H9 (cell line): ENCODE data around the gene SCAP. TPM values are rescaled to one million over a fixed set of nuclear protein-coding genes. Genes with fewer than 3 reads are reported as not detected.
"Not testable (repeated sequence)": the region's sequence is repeated elsewhere in the genome, so short reads cannot be mapped to it uniquely, and the experiment has no call there.

ENCODE experiments used
- DNase-seq: peaks from one replicate; pipeline ENCODE4 v3.0.0-alpha.2; 2017
- H2AFZ ChIP-seq: one replicate; pipeline ENCODE4 v1.6.1; 2013; ENCODE audit warnings: mild to moderate bottlenecking, low read length, control low read depth, moderate library complexity
- H2AK5ac ChIP-seq: 2 replicates; pipeline ENCODE4 v1.6.1; 2013; ENCODE audit warnings: low read length, control low read depth, mixed read lengths; ENCODE audit not compliant: insufficient read length
- H2BK120ac ChIP-seq: one replicate; pipeline ENCODE4 v1.6.1; 2013; ENCODE audit warnings: low read depth, mild to moderate bottlenecking, low read length, control low read depth, inconsistent platforms; ENCODE audit not compliant: poor library complexity, severe bottlenecking
- H2BK12ac ChIP-seq: 2 replicates; pipeline ENCODE4 v1.6.1; 2013; ENCODE audit warnings: low read length, control low read depth, mixed read lengths, low read depth; ENCODE audit not compliant: insufficient read length
- H2BK15ac ChIP-seq: 2 replicates; pipeline ENCODE4 v1.6.1; 2013; ENCODE audit warnings: low read depth, low read length, control low read depth
- H2BK20ac ChIP-seq: one replicate; pipeline ENCODE4 v1.6.1; 2013; ENCODE audit warnings: low read depth, mild to moderate bottlenecking, low read length, control low read depth, inconsistent platforms; ENCODE audit not compliant: poor library complexity, severe bottlenecking
- H2BK5ac ChIP-seq: 2 replicates; pipeline ENCODE4 v1.6.1; 2013; ENCODE audit warnings: low read length, control low read depth, mixed read lengths; ENCODE audit not compliant: insufficient read length
- H3K14ac ChIP-seq: 2 replicates; pipeline ENCODE4 v1.6.1; 2013; ENCODE audit warnings: low read length, control low read depth; ENCODE audit not compliant: insufficient read depth
- H3K18ac ChIP-seq: 2 replicates; pipeline ENCODE4 v1.6.1; 2013; ENCODE audit warnings: low read depth, mild to moderate bottlenecking, mixed read lengths, low read length, control low read depth; ENCODE audit not compliant: insufficient read length
- H3K23ac ChIP-seq: 2 replicates; pipeline ENCODE4 v1.6.1; 2013; ENCODE audit warnings: low read length, control low read depth, mixed read lengths, low read depth; ENCODE audit not compliant: insufficient read length
- H3K23me2 ChIP-seq: 2 replicates; pipeline ENCODE4 v1.6.1; 2013; ENCODE audit warnings: low read depth, mild to moderate bottlenecking, mixed read lengths, low read length, control low read depth; ENCODE audit not compliant: insufficient read length, poor library complexity, severe bottlenecking
- H3K27ac ChIP-seq: 2 replicates; pipeline ENCODE4 v1.5.1; 2013; ENCODE audit warnings: low read length, control low read depth, mixed read lengths, low read depth; ENCODE audit not compliant: insufficient read length
- H3K27me3 ChIP-seq: 2 replicates; pipeline ENCODE4 v1.6.1; 2013; ENCODE audit warnings: low read length, control low read depth, inconsistent platforms; ENCODE audit not compliant: insufficient read depth
- H3K4ac ChIP-seq: 2 replicates; pipeline ENCODE4 v1.6.1; 2013; ENCODE audit warnings: low read depth, mild to moderate bottlenecking, control low read depth, inconsistent platforms, low read length, moderate library complexity
- H3K4me1 ChIP-seq: 2 replicates; pipeline ENCODE4 v1.6.1; 2013; ENCODE audit warnings: low read length, control low read depth, inconsistent platforms; ENCODE audit not compliant: insufficient read depth
- H3K4me2 ChIP-seq: 2 replicates; pipeline ENCODE4 v1.6.1; 2013; ENCODE audit warnings: low read length, control low read depth, mixed read lengths; ENCODE audit not compliant: insufficient read length, insufficient read depth
- H3K56ac ChIP-seq: 2 replicates; pipeline ENCODE4 v1.6.1; 2013; ENCODE audit warnings: low read depth, mild to moderate bottlenecking, mixed read lengths, low read length, control low read depth; ENCODE audit not compliant: insufficient read length
- H3K79me1 ChIP-seq: 2 replicates; pipeline ENCODE4 v1.6.1; 2013; ENCODE audit warnings: low read depth, mild to moderate bottlenecking, moderate library complexity, low read length, control low read depth, inconsistent platforms; ENCODE audit not compliant: insufficient read depth, poor library complexity, severe bottlenecking
- H3K79me2 ChIP-seq: 2 replicates; pipeline ENCODE4 v1.6.1; 2013; ENCODE audit warnings: low read length, control low read depth, inconsistent platforms; ENCODE audit not compliant: insufficient read depth
- H3K9ac ChIP-seq: 2 replicates; pipeline ENCODE4 v1.6.1; 2013; ENCODE audit warnings: low read length, control low read depth, mixed read lengths; ENCODE audit not compliant: insufficient read length; ENCODE audit errors: extremely low read depth
- H3K9me3 ChIP-seq: one replicate; pipeline ENCODE4 v1.6.1; 2013; ENCODE audit warnings: low read depth, low read length, inconsistent platforms; ENCODE audit not compliant: control insufficient read depth
- H3T11ph ChIP-seq: one replicate; pipeline ENCODE4 v1.6.1; 2013; ENCODE audit warnings: mild to moderate bottlenecking, low read length, control low read depth, inconsistent platforms
- H4K20me1 ChIP-seq: one replicate; pipeline ENCODE4 v1.6.1; 2013; ENCODE audit not compliant: control insufficient read depth, insufficient read length, insufficient read depth
- H4K5ac ChIP-seq: 2 replicates; pipeline ENCODE4 v1.6.1; 2013; ENCODE audit warnings: low read depth, mild to moderate bottlenecking, mixed read lengths, low read length, control low read depth; ENCODE audit not compliant: insufficient read length
- H4K8ac ChIP-seq: replicated peaks from 2 replicates; pipeline ENCODE4 v1.6.1; 2013; ENCODE audit warnings: low read length, control low read depth, mixed read lengths, low read depth; ENCODE audit not compliant: insufficient read length
- H4K91ac ChIP-seq: 2 replicates; pipeline ENCODE4 v1.6.1; 2013; ENCODE audit warnings: low read depth, mild to moderate bottlenecking, moderate library complexity, mixed read lengths, low read length, control low read depth; ENCODE audit not compliant: insufficient read length
- H3K27ac Mint-ChIP-seq, 3 experiments: 2 replicates in 2 of 3; 3 replicates in 1 of 3; pipeline ENCODE4 v1.8.0; 2020 to 2021; ENCODE audit warnings: mixed read lengths in 3 of 3, mild to moderate bottlenecking in 1 of 3, moderate library complexity in 1 of 3
- H3K27me3 Mint-ChIP-seq: 2 replicates; pipeline ENCODE4 v1.8.0; 2021; ENCODE audit warnings: low read depth, mild to moderate bottlenecking, moderate library complexity, mixed read lengths
- H3K36me3 Mint-ChIP-seq, 3 experiments: 2 replicates in 2 of 3; 3 replicates in 1 of 3; pipeline ENCODE4 v1.8.0; 2020 to 2021; ENCODE audit warnings: low read depth in 3 of 3, mixed read lengths in 3 of 3; ENCODE audit not compliant: insufficient read depth in 1 of 3
- H3K4me1 Mint-ChIP-seq, 2 experiments: 2 replicates each; pipeline ENCODE4 v1.8.0; 2020; ENCODE audit warnings: mixed read lengths in 2 of 2
- H3K4me3 Mint-ChIP-seq, 2 experiments: 2 replicates in 1 of 2; 3 replicates in 1 of 2; pipeline ENCODE4 v1.8.0; 2020 to 2021; ENCODE audit warnings: mild to moderate bottlenecking in 2 of 2, mixed read lengths in 2 of 2, moderate library complexity in 1 of 2
- H3K9me3 Mint-ChIP-seq, 2 experiments: 2 replicates in 1 of 2; 3 replicates in 1 of 2; pipeline ENCODE4 v1.8.0; 2020; ENCODE audit warnings: mild to moderate bottlenecking in 2 of 2, mixed read lengths in 2 of 2, moderate library complexity in 1 of 2
- CTCF ChIP-seq: fragments of 200-600 bp; sonication (generic); conservative IDR thresholded peaks from 3 replicates; pipeline ENCODE4 v1.8.0; 2021; ENCODE audit warnings: antibody characterized with exemption, mild to moderate bottlenecking
- WGBS: extraction: QIAGEN DNeasy Blood & Tissue Kit; methylation state at CpG from one replicate; pipeline ENCODE4 v1.1.7; 2013; ENCODE audit warnings: missing lambda C conversion rate, low lambda C conversion rate, mixed read lengths; ENCODE audit not compliant: insufficient read length; ENCODE audit errors: extremely low coverage; 5-methylcytosine and 5-hydroxymethylcytosine counted together
- total RNA-seq: library from RNA; stranded (reverse); gene quantifications from 2 replicates; pipeline ENCODE4 v1.2.1, GENCODE V29; 2021

SCAP gene
- total RNA-seq, 1 experiment from 2014 or later: 104 TPM

DNA sequence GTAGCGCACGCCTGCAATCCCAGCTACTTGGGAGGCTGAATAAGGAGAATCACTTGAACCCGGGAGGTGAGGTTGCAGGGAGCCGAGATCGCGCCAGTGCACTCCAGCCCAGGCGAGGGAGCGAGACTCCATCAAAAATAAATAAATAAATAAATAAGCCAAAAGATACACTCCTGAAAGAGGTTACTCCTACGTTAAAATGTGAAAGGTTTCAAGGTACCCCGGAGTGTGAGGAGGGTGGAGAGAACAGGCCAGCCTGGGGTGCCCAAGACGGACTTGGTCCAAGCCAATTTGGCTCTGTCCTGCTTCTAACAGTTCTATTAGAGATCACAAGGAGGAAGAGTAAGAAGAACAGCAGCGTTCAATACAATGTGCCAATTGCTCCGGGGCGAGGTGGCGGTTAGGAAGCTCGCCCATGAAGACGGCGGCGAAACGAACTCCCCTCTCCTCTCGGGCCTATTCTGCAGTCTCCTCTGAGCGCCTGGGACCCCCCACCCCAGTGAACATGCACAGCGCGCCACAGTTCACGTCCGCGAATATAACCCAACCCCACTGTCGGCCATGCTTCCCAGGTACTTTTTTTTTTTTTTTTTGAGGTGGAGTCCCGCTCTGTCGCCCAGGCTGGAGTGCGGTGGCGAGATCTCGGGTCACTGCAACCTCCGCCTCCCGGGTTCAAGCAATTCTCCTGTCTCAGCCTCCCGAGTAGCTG is 36.8 kb upstream of the SCAP start:
- no peak overlapping the region for H4K5ac ChIP-seq
- Mint-ChIP-seq H3K27ac (peak overlapping the region; percentile 92 to 98 (median 98)), H3K4me3 (peak overlapping the region; percentile 98 to 99), H3K4me1 (peaks cover 12 to 13% of the 10 kb centered on the region in 2 experiments), H3K36me3 (peaks cover 14 to 35% (median 27%) of the 10 kb centered on the region in 3 experiments), H3K9me3 (no peaks in the 10 kb centered on the region), H3K27me3 (no peaks in the 10 kb centered on the region; the same call in 1 of the 2 replicates)
- no peak overlapping the region for H3K23ac ChIP-seq
- H2BK20ac ChIP-seq: no peak overlapping the region
- H3K9ac ChIP-seq: peak overlapping the region; percentile 92
- H3K27ac ChIP-seq: no peak overlapping the region
- no peak overlapping the region for H2BK120ac ChIP-seq
- no peaks in the 10 kb centered on the region for H3K9me3 ChIP-seq
- no peak overlapping the region; the same call in 1 of the 2 replicates for H3K4ac ChIP-seq
- H3K79me2 ChIP-seq: peaks cover 6% of the 10 kb centered on the region; the same call in 1 of the 2 replicates
- peaks cover 6% of the 10 kb centered on the region for H3K79me1 ChIP-seq
- peak overlapping the region; percentile 62 for H3K18ac ChIP-seq
- no peaks in the 10 kb centered on the region for H4K20me1 ChIP-seq
- no peaks in the 10 kb centered on the region for H3K27me3 ChIP-seq
- H3K14ac ChIP-seq: peak overlapping the region; percentile 87
- peak overlapping the region; percentile 86 for H3K4me2 ChIP-seq
- no peak overlapping the region for H3T11ph ChIP-seq
- H2AFZ ChIP-seq: no peak overlapping the region
- no peak overlapping the region for H2BK15ac ChIP-seq
- no peaks in the 10 kb centered on the region for H3K4me1 ChIP-seq
- no peak overlapping the region for H2AK5ac ChIP-seq
- H3K56ac ChIP-seq: no peak overlapping the region
- H2BK12ac ChIP-seq: no peak overlapping the region
- no peak overlapping the region for H2BK5ac ChIP-seq
- TF ChIP-seq CTCF: no peak
- H3K23me2 ChIP-seq: peaks cover 6% of the 10 kb centered on the region
- no peak for DNase-seq
- H4K8ac ChIP-seq: no peak overlapping the region
- H4K91ac ChIP-seq: no peak overlapping the region
- no CpG with 5 or more reads among the region's 36 CpGs for whole genome bisulfite sequencing

DNA sequence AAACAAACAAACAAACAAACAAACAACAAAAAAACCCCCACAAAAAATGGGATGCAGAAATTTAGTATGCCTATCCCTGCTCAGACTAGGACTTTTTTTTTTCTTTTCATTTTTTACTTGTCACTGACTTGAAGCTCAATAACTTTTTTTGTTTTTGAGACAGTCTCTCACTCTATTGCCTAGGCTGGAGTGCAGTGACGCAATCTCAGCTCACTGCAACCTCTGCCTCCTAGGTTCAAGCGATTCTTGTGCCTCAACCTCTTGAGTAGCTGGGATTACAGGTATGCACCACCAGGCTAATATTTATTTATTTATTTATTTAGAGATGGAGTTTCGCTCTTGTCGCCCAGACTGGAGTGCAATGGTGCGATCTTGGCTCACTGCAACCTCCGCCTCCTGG is 29.5 kb upstream of the SCAP start:
- not testable (repeated sequence) for H2BK20ac ChIP-seq, H3K4me1 ChIP-seq, H4K20me1 ChIP-seq, H4K8ac ChIP-seq, H3K9me3 Mint-ChIP-seq, H3K9me3 ChIP-seq, H2AK5ac ChIP-seq, H2AFZ ChIP-seq, H3K14ac ChIP-seq, H3K27me3 ChIP-seq, H3K79me1 ChIP-seq, H2BK12ac ChIP-seq, H4K91ac ChIP-seq, H3K23ac ChIP-seq, H2BK15ac ChIP-seq, H3K27me3 Mint-ChIP-seq, H3K9ac ChIP-seq, H3K27ac ChIP-seq, H3K4ac ChIP-seq, H3K18ac ChIP-seq, H3K4me2 ChIP-seq, H3K4me3 Mint-ChIP-seq, H3K79me2 ChIP-seq, H3K27ac Mint-ChIP-seq, H4K5ac ChIP-seq, DNase-seq, H2BK5ac ChIP-seq, H3K23me2 ChIP-seq, H3K56ac ChIP-seq, H2BK120ac ChIP-seq, H3T11ph ChIP-seq
- no CpG with 5 or more reads among the region's 6 CpGs for WGBS
- Mint-ChIP-seq H3K36me3 (peaks cover 38 to 71% (median 64%) of the 10 kb centered on the region in 3 experiments; a peak in 6 of 7 replicates), H3K4me1 (peaks cover 16 to 17% of the 10 kb centered on the region in 2 experiments)
